Natural killer cell (primary cell): ENCODE results near the gene ADRA2C. TPM values are rescaled to one million over a fixed set of nuclear protein-coding genes. Genes with fewer than 3 reads are reported as not detected.

ENCODE experiments used
- ATAC-seq, 3 donors: fragments of 150-1000 bp in 2 of 3; fragments of 200-7000 bp in 1 of 3; cut with Tn5 transposase; 1 replicate in 1 of 3; 2 replicates in 2 of 3; pipeline ENCODE4 v1.10.0; 2021; ENCODE audit warnings: mild to moderate bottlenecking in 2 of 3, moderate library complexity in 2 of 3
- DNase-seq, 2 donors: peaks; one replicate each; pipeline versions ENCODE4 v3.0.0 to v3.0.0-alpha.2; 2013 to 2021; ENCODE audit warnings: mixed read lengths in 1 of 2
- H3K27ac ChIP-seq: one replicate; pipeline ENCODE4 v1.5.1; 2013; ENCODE audit warnings: mild to moderate bottlenecking, low read length
- H3K27me3 ChIP-seq: one replicate; pipeline ENCODE4 v1.6.1; 2013; ENCODE audit warnings: low read length; ENCODE audit not compliant: control insufficient read depth, insufficient read depth
- H3K36me3 ChIP-seq: one replicate; pipeline ENCODE4 v1.6.1; 2013; ENCODE audit warnings: low read length; ENCODE audit not compliant: control insufficient read depth, insufficient read depth
- H3K4me1 ChIP-seq: one replicate; pipeline ENCODE4 v1.6.1; 2013; ENCODE audit warnings: low read length; ENCODE audit not compliant: control insufficient read depth, insufficient read depth
- H3K4me3 ChIP-seq: one replicate; pipeline ENCODE4 v1.5.1; 2013; ENCODE audit warnings: low read length
- H3K9me3 ChIP-seq: one replicate; pipeline ENCODE4 v1.6.1; 2013; ENCODE audit warnings: low read length; ENCODE audit not compliant: control insufficient read depth, insufficient read depth
- H3K27ac Mint-ChIP-seq, 2 donors: one replicate each; pipeline ENCODE4 v1.8.0; 2022; ENCODE audit warnings: mild to moderate bottlenecking in 2 of 2, mixed read lengths in 2 of 2, moderate library complexity in 1 of 2
- H3K27me3 Mint-ChIP-seq, 2 donors: one replicate each; pipeline ENCODE4 v1.8.0; 2022; ENCODE audit warnings: low read depth in 2 of 2, mixed read lengths in 2 of 2
- H3K36me3 Mint-ChIP-seq: one replicate; pipeline ENCODE4 v1.8.0; 2022; ENCODE audit warnings: mixed read lengths
- H3K4me1 Mint-ChIP-seq, 2 donors: one replicate each; pipeline ENCODE4 v1.8.0; 2022; ENCODE audit warnings: mixed read lengths in 2 of 2
- H3K4me3 Mint-ChIP-seq: one replicate; pipeline ENCODE4 v1.8.0; 2022; ENCODE audit warnings: mild to moderate bottlenecking, moderate library complexity, mixed read lengths
- H3K9me3 Mint-ChIP-seq, 2 donors: one replicate each; pipeline ENCODE4 v1.8.0; 2022; ENCODE audit warnings: mixed read lengths in 2 of 2
- WGBS: methylation state at CpG from one replicate; pipeline ENCODE4 v1.1.7; 2013; ENCODE audit warnings: missing lambda C conversion rate; ENCODE audit not compliant: insufficient coverage; 5-methylcytosine and 5-hydroxymethylcytosine counted together
- intact Hi-C: fragments of 100-400 bp; cut with micrococcal nuclease; formaldehyde crosslinking; loops from one replicate; pipeline ENCODE4 v1.14.2; 2022
- total RNA-seq, 4 donors: library from RNA; stranded (reverse); fragments of 120-200 nt in 1 of 4; gene quantifications; one replicate each; pipeline versions ENCODE4 v1.2.3 to v1.2.4, GENCODE V29; 2013 to 2022
- TF ChIP-seq, protein P1 (sequence below): fragments of 200-600 bp; IDR thresholded peaks from one replicate; pipeline ENCODE4 v1.8.0; 2022; ENCODE audit warnings: antibody characterized with exemption

The ADRA2C gene
- total RNA-seq, 3 donors from 2014 or later (not counting 1 experiment from before 2014, with no cell fraction given): not detected

DNA sequence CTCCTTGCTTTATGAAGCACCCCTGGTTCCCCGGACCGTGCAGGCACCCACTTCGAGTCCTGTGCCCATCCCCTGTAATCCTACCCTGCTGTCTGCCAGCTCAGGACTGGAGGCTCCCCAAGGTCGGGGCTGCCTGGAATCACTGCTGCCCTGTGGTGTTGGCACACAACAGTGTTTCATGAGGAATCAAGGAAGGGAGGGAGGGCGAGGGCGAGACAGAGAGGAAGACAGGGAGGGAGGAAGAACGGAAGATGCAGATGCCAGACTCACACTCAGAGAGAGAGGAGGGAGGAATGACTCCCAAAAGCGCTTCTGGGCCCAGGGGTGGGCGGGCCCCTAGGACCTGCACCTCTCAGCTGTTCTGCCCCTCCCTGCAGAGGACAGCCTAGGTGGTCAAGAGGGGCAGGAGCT lies 42.9 kb upstream of the ADRA2C start:
- Mint-ChIP-seq H3K36me3 (no peaks in the 10 kb centered on the region), H3K9me3 (peaks cover 3 to 5% of the 10 kb centered on the region in 2 donors), H3K4me3 (no peak overlapping the region), H3K27me3 (peaks cover 18 to 31% of the 10 kb centered on the region in 2 donors), H3K27ac (no peak overlapping the region), H3K4me1 (no peaks in the 10 kb centered on the region)
- no peak overlapping the region for H3K4me3 ChIP-seq
- no peak for ATAC-seq
- TF ChIP-seq, protein P1, sequence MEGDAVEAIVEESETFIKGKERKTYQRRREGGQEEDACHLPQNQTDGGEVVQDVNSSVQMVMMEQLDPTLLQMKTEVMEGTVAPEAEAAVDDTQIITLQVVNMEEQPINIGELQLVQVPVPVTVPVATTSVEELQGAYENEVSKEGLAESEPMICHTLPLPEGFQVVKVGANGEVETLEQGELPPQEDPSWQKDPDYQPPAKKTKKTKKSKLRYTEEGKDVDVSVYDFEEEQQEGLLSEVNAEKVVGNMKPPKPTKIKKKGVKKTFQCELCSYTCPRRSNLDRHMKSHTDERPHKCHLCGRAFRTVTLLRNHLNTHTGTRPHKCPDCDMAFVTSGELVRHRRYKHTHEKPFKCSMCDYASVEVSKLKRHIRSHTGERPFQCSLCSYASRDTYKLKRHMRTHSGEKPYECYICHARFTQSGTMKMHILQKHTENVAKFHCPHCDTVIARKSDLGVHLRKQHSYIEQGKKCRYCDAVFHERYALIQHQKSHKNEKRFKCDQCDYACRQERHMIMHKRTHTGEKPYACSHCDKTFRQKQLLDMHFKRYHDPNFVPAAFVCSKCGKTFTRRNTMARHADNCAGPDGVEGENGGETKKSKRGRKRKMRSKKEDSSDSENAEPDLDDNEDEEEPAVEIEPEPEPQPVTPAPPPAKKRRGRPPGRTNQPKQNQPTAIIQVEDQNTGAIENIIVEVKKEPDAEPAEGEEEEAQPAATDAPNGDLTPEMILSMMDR: no peak
- no peaks in the 10 kb centered on the region for H3K4me1 ChIP-seq
- peaks cover 14% of the 10 kb centered on the region for H3K27me3 ChIP-seq
- 68% methylated on average over 9 of the region's 9 CpGs for WGBS
- intact Hi-C loops: no loop called here
- no peaks in the 10 kb centered on the region for H3K9me3 ChIP-seq
- DNase-seq: no peak
- no peak overlapping the region for H3K27ac ChIP-seq
- H3K36me3 ChIP-seq: no peaks in the 10 kb centered on the region

DNA sequence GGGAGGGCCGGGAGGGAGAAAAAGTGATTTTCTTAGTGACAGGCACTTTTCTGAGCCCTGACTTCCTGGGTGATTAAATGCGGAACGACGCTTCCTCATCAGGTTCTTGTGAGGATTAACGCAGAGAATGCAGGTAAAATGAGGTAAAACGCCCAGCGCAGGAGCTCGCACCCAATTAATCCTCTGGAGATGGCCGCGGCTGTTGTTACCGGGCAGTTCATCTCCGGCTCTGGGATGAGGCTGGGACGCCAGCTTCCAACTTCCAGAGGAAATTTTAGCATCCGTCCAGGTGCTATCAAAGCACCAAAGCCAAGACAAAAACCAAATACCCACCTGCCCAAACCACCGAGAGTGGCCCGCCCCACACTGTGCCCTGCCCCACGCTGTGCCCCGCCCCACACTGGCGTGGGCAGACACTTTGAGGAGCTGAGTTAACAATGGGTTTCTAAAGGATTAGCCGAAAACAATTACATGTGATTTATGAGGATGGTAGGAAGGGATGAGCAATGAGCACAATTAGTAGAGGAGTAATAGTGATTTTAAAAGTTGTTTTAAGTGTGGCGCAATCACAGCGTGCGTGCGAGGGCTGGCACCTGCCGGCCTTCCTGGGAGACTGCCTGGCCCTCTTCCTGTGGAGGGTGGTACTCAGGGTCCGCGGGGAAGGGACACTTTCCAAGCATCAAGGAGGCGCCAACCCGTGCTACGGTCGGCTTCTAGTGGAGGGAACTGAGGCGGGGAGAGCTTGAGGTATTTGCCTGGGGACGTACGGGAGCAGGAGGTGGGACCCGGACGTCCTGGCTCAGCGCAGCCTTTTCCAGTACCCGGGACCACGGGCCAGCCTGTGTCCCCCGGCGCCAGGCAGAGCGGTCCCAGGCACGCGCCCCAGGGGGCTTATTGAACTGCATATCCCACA lies 41.6 kb upstream of the ADRA2C start:
- H3K27ac Mint-ChIP-seq: no peak overlapping the region
- Histone ChIP-seq H3K27me3 (peaks cover 14% of the 10 kb centered on the region), H3K36me3 (no peaks in the 10 kb centered on the region), H3K4me3 (no peak overlapping the region), H3K9me3 (no peaks in the 10 kb centered on the region), H3K27ac (no peak overlapping the region), H3K4me1 (no peaks in the 10 kb centered on the region)
- H3K4me1 Mint-ChIP-seq: no peaks in the 10 kb centered on the region
- H3K27me3 Mint-ChIP-seq: peaks cover 16 to 28% of the 10 kb centered on the region in 2 donors
- TF ChIP-seq, protein P1: no peak
- 15% methylated on average over 44 of the region's 44 CpGs for WGBS
- H3K36me3 Mint-ChIP-seq: no peaks in the 10 kb centered on the region
- ATAC-seq (no peak), DNase-seq (no peak)
- no peak overlapping the region for H3K4me3 Mint-ChIP-seq
- H3K9me3 Mint-ChIP-seq: no peaks in the 10 kb centered on the region
- intact Hi-C loops: no loop called here

DNA sequence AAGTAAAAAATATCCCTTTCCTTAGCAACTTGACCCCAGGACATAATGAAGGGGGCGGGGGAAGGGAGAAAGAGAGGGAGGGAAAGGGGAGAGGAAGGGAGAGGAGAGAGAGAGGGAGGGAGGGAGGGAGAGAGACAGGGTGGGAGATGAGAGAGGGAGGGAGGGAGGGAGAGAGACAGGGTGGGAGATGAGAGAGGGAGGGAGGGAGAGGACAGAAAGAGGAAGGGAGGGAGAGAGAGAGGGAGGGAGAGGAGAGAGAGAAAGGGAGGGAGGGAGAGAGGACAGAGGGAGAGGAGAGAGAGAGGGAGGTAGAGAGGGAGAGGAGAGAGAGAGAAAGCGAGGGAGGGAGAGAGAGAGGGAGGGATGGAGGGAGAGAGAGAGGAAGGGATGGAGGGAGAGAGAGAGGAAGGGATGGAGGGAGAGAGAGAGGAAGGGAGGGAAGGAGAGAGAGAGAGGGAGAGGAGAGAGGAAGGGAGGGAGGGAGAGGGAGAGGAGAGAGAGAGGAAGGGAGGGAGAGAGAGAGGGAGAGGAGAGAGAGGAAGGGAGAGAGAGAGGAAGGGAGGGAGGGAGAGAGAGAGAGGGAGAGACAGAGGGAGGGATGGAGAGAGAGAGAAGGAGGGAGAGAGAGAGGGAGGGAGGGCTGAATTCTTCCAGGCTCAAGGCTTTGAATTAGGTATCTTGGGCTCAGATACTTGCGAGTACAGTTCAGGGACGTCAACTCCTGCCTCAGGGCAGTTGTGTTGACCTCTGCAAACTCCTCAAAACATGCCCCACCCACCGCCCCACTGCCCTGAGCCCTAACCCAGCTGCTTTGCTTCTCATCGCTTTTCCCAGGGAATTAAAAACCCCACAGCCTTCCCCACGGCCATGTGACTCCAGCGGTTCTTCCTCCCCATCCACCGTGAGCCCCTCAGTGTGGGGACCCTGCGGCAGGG lies 40.0 kb upstream of the ADRA2C start:
- Histone ChIP-seq H3K9me3 (no peaks in the 10 kb centered on the region), H3K4me1 (no peaks in the 10 kb centered on the region), H3K27me3 (peaks cover 14% of the 10 kb centered on the region), H3K27ac (no peak overlapping the region), H3K36me3 (no peaks in the 10 kb centered on the region), H3K4me3 (no peak overlapping the region)
- no peak for ATAC-seq
- TF ChIP-seq, protein P1: no peak
- Mint-ChIP-seq H3K4me1 (no peaks in the 10 kb centered on the region), H3K27me3 (peaks cover 13 to 19% of the 10 kb centered on the region in 2 donors), H3K9me3 (no peaks in the 10 kb centered on the region), H3K27ac (no peak overlapping the region), H3K36me3 (no peaks in the 10 kb centered on the region), H3K4me3 (no peak overlapping the region)
- intact Hi-C loops: no loop called here
- DNase-seq: no peak
- WGBS: 48% methylated on average over 9 of the region's 10 CpGs
